Hematopoietic multipotent progenitor cell treated with erythropoietin and hydrocortisone succinate and interleukin-3 and kit ligand, for 8 days (in vitro differentiated cells): ENCODE data around the gene TOP2B.

ENCODE experiments used
- DNase-seq: peaks from one replicate; pipeline ENCODE4 v3.0.0-alpha.2; 2015

Gene TOP2B

GRCh38 chr3:25674670-25675069 is 10.0 kb upstream of the TOP2B start:
- no peak for DNase-seq

GRCh38 chr3:25673738-25674298 is 9.1 kb upstream of the TOP2B start:
- no peak for DNase-seq

- peak; percentile 73 for DNase-seq
Observed at GRCh38 chr3:25665315-25666280, 891 bp upstream of the TOP2B start.

- DNase-seq = peak; percentile 47
Observed at GRCh38 chr3:25663869-25664811, 567 bp downstream of the TOP2B start.

GRCh38 chr3:25663347-25663868 is 1.3 kb downstream of the TOP2B start:
- DNase-seq = peak; percentile 45

GRCh38 chr3:25662736-25663320 is 1.9 kb downstream of the TOP2B start:
- no peak for DNase-seq

GRCh38 chr3:25661694-25662437 is 2.8 kb downstream of the TOP2B start:
- peak; percentile 59 for DNase-seq

- no peak for DNase-seq
Observed at GRCh38 chr3:25658836-25659235, 5.9 kb downstream of the TOP2B start.

GRCh38 chr3:25657293-25657692 is 7.4 kb downstream of the TOP2B start:
- no peak for DNase-seq

GRCh38 chr3:25655659-25656058 is 9.0 kb downstream of the TOP2B start:
- DNase-seq = no peak

- DNase-seq = no peak
Observed at GRCh38 chr3:25654576-25654975, 10.1 kb downstream of the TOP2B start.

- DNase-seq = no peak
Observed at GRCh38 chr3:25653322-25653721, 11.4 kb downstream of the TOP2B start.

GRCh38 chr3:25652921-25653320 is 11.8 kb downstream of the TOP2B start:
- DNase-seq = no peak

- no peak for DNase-seq
Observed at GRCh38 chr3:25648925-25649830, 15.5 kb downstream of the TOP2B start.

GRCh38 chr3:25648107-25648535 is 16.6 kb downstream of the TOP2B start:
- peak; percentile 84 for DNase-seq

GRCh38 chr3:25635038-25635437 is 29.7 kb downstream of the TOP2B start:
- DNase-seq = no peak

- DNase-seq = no peak
Observed at GRCh38 chr3:25633919-25634318, 30.8 kb downstream of the TOP2B start.

- DNase-seq = no peak
Observed at GRCh38 chr3:25631989-25632388, 32.7 kb downstream of the TOP2B start.

GRCh38 chr3:25621087-25621486 is 43.6 kb downstream of the TOP2B start:
- DNase-seq = no peak

- no peak for DNase-seq
Observed at GRCh38 chr3:25620493-25620892, 44.2 kb downstream of the TOP2B start.

- DNase-seq = no peak
Observed at GRCh38 chr3:25619382-25619781, 45.3 kb downstream of the TOP2B start.
